AG04450 (cell line): ENCODE results near the gene CST3. TPM values are rescaled to one million over a fixed set of nuclear protein-coding genes. Genes with fewer than 3 reads are reported as not detected.

Experiments
- CTCF ChIA-PET: fragments of 300-600, 350-600 bp; formaldehyde crosslinking; extraction: SDS; loops from one replicate; lab custom pipeline; 2022; ENCODE audit warnings: antibody characterized with exemption, inconsistent platforms; lab: Charles Lee
- POLR2A ChIA-PET: fragments of 350-600 bp; formaldehyde crosslinking; extraction: SDS; loops from one replicate; lab custom pipeline; 2021; ENCODE audit warnings: antibody characterized with exemption, inconsistent platforms; lab: Yijun Ruan, JAX
- DNase-seq: peaks from one replicate; pipeline ENCODE4 v3.0.0-alpha.2; 2011; ENCODE audit warnings: low read depth, low spot score
- H3K27ac ChIP-seq: one replicate; pipeline ENCODE4 v1.5.1; 2012; ENCODE audit warnings: low read depth, low read length, control low read depth
- H3K27me3 ChIP-seq: one replicate; pipeline ENCODE4 v1.6.0; 2012; ENCODE audit warnings: low read length; ENCODE audit not compliant: control insufficient read depth, insufficient read depth
- H3K4me3 ChIP-seq: 2 replicates; pipeline ENCODE4 v1.5.1; 2011; ENCODE audit warnings: mild to moderate bottlenecking, low read depth, low read length, control low read depth
- H3K9me3 ChIP-seq: 2 replicates; pipeline ENCODE4 v1.5.1; 2012; ENCODE audit warnings: low read length; ENCODE audit not compliant: control insufficient read depth, insufficient read depth
- CTCF ChIP-seq: IDR thresholded peaks from 2 replicates; pipeline ENCODE4 v1.5.1; 2011; ENCODE audit warnings: low read depth, low read length, control low read depth, inconsistent platforms
- polyA plus RNA-seq: library from polyadenylated mRNA; depleted of rRNA; stranded (reverse); fragments of >200 nt; gene quantifications from 2 replicates; pipeline ENCODE4 v1.2.3, GENCODE V29; 2011

The CST3 gene
- polyA plus RNA-seq, 1 experiment, result 166 TPM

- DNase-seq, result no peak
- H3K4me3 ChIP-seq, result no peak overlapping the region
- POLR2A ChIA-PET, result no interaction called here
- CTCF ChIA-PET, result no interaction called here
- H3K27ac ChIP-seq, result no peak overlapping the region
- no peaks in the 10 kb centered on the region for H3K9me3 ChIP-seq
- H3K27me3 ChIP-seq, result peaks cover 6% of the 10 kb centered on the region
- TF ChIP-seq CTCF, result no peak
Measured at GRCh38 chr20:23683281-23683680, 45.5 kb upstream of the CST3 start.

- DNase-seq, result no peak
- TF ChIP-seq CTCF, result no peak
- Histone ChIP-seq H3K27ac (no peak overlapping the region), H3K9me3 (no peaks in the 10 kb centered on the region), H3K27me3 (peaks cover 6% of the 10 kb centered on the region), H3K4me3 (no peak overlapping the region)
- ChIA-PET CTCF (interaction anchor here (1.6 kb wide), 1 partner anchor 11 kb away, joined by 6 read pairs; no protein-coding TSS in a partner anchor), POLR2A (no interaction called here)
Measured at GRCh38 chr20:23680146-23680545, 42.4 kb upstream of the CST3 start.

- ChIA-PET CTCF (interaction anchor here (1.6 kb wide), 1 partner anchor 11 kb away, joined by 6 read pairs; no protein-coding TSS in a partner anchor), POLR2A (no interaction called here)
- H3K27me3 ChIP-seq, result peaks cover 6% of the 10 kb centered on the region
Measured at GRCh38 chr20:23679133-23680092, 41.7 kb upstream of the CST3 start.

GRCh38 chr20:23673209-23673608 lies 35.5 kb upstream of the CST3 start:
- ChIA-PET POLR2A (no interaction called here), CTCF (no interaction called here)
- Histone ChIP-seq H3K9me3 (no peaks in the 10 kb centered on the region), H3K27me3 (no peaks in the 10 kb centered on the region), H3K4me3 (no peak overlapping the region), H3K27ac (no peak overlapping the region)
- TF ChIP-seq CTCF, result no peak
- no peak for DNase-seq

More at GRCh38 chr20:23679133-23680092, 41.7 kb upstream of the CST3 start:
- no peak for TF ChIP-seq CTCF
- no peak overlapping the region for H3K27ac ChIP-seq
- no peaks in the 10 kb centered on the region for H3K9me3 ChIP-seq
- no peak overlapping the region for H3K4me3 ChIP-seq
- DNase-seq, result no peak

GRCh38 chr20:23672158-23672557 lies 34.4 kb upstream of the CST3 start:
- no peak overlapping the region for H3K27ac ChIP-seq
- no peak for DNase-seq
- no peak overlapping the region for H3K4me3 ChIP-seq
- no peaks in the 10 kb centered on the region for H3K27me3 ChIP-seq
- no peaks in the 10 kb centered on the region for H3K9me3 ChIP-seq
- CTCF ChIA-PET, result interaction anchor here (1.0 kb wide), 1 partner anchor 488 kb away, joined by 3 read pairs; no protein-coding TSS in a partner anchor
- POLR2A ChIA-PET, result no interaction called here
- no peak for TF ChIP-seq CTCF
